Measurements from ENCODE around the gene MAMLD1. TPM values are rescaled to one million over a fixed set of nuclear protein-coding genes. Genes with fewer than 3 reads are reported as not detected.

MAMLD1 gene
- total and polyA plus RNA-seq, 4 donors: 0.59 to 1.1 (median 0.76) TPM

DNA sequence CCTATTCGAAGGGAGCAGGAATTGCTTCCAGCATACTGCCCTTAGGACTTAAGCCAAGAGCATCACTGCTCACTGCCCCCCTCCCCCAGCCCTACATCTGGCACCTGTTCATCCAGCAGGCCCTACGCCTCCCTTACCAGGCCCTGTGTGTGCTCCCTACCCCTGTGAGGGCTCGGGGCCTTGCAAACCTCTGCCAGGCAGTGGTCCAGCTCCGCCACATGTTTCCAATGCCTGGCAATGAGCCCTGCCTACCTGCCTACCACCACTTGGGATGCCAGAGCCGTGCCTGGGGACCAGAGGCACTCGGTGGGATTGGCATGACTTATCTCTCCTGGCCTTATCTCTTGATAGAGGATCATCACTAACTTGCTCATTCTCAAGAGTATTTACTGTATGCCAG, 177.8 kb downstream of the MAMLD1 start (continued):
- TF ChIP-seq, protein P1, sequence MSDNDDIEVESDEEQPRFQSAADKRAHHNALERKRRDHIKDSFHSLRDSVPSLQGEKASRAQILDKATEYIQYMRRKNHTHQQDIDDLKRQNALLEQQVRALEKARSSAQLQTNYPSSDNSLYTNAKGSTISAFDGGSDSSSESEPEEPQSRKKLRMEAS (IDR thresholded peaks at IDR 0.05): no peak
- TF ChIP-seq RXRA (IDR thresholded peaks at IDR 0.05) (no peak), EGR1 (IDR thresholded peaks at IDR 0.05; ENCODE audit: low read depth in 2 of 2) (no peak), JUND (IDR thresholded peaks at IDR 0.05) (no peak)

DNA sequence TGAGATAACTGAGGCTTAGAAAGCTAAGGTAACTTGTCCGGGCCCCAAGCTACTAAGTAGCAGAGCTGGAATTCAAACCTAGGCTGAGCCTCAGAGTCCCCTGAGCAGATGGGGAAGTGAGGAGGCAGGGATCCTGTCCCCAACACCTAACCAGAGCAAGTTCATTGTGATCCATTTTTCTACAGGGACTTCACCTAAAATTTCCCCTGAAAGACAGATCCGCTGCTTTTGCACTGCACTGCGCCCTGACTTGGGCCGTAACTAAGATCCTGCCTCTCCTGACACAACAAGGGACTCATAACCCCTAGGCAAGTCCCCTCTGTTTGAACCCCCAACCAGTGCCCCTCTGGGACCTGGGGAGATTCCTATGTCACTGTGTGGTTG, 179.7 kb downstream of the MAMLD1 start:
- TF ChIP-seq, protein P2, sequence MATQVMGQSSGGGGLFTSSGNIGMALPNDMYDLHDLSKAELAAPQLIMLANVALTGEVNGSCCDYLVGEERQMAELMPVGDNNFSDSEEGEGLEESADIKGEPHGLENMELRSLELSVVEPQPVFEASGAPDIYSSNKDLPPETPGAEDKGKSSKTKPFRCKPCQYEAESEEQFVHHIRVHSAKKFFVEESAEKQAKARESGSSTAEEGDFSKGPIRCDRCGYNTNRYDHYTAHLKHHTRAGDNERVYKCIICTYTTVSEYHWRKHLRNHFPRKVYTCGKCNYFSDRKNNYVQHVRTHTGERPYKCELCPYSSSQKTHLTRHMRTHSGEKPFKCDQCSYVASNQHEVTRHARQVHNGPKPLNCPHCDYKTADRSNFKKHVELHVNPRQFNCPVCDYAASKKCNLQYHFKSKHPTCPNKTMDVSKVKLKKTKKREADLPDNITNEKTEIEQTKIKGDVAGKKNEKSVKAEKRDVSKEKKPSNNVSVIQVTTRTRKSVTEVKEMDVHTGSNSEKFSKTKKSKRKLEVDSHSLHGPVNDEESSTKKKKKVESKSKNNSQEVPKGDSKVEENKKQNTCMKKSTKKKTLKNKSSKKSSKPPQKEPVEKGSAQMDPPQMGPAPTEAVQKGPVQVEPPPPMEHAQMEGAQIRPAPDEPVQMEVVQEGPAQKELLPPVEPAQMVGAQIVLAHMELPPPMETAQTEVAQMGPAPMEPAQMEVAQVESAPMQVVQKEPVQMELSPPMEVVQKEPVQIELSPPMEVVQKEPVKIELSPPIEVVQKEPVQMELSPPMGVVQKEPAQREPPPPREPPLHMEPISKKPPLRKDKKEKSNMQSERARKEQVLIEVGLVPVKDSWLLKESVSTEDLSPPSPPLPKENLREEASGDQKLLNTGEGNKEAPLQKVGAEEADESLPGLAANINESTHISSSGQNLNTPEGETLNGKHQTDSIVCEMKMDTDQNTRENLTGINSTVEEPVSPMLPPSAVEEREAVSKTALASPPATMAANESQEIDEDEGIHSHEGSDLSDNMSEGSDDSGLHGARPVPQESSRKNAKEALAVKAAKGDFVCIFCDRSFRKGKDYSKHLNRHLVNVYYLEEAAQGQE (IDR thresholded peaks at IDR 0.05): no peak
- TF ChIP-seq, protein P3, sequence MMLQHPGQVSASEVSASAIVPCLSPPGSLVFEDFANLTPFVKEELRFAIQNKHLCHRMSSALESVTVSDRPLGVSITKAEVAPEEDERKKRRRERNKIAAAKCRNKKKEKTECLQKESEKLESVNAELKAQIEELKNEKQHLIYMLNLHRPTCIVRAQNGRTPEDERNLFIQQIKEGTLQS (IDR thresholded peaks at IDR 0.05): no peak
- no peak for TF ChIP-seq RXRA (IDR thresholded peaks at IDR 0.05)
- no peak for TF ChIP-seq RAD21 (IDR thresholded peaks at IDR 0.05)
- Histone ChIP-seq H3K9ac (ENCODE audit: low read depth in 1 of 2, low read length in 2 of 2) (no peak overlapping the region), H3K27ac (ENCODE audit: low read depth in 1 of 2, low read length in 2 of 2) (no peak overlapping the region), H3K4me1 (ENCODE audit: control insufficient read depth in 4 of 4, insufficient read depth in 4 of 4, low read length in 3 of 4) (peaks cover 5 to 11% (median 8%) of the 10 kb centered on the region in 4 donors), H3K27me3 (ENCODE audit: control insufficient read depth in 4 of 4, insufficient read depth in 4 of 4, low read length in 3 of 4) (no peaks in the 10 kb centered on the region), H3K36me3 (ENCODE audit: control insufficient read depth in 4 of 4, insufficient read depth in 3 of 4, low read depth in 1 of 4, low read length in 3 of 4) (no peaks in the 10 kb centered on the region), H3K9me3 (ENCODE audit: control insufficient read depth in 4 of 4, low read length in 3 of 4) (peaks cover 0 to 3% (median 0%) of the 10 kb centered on the region in 4 donors), H3K4me3 (ENCODE audit: low read depth in 1 of 3, low read length in 3 of 3) (no peak overlapping the region)
- 97% methylated on average over 4 of the region's 4 CpGs for WGBS
- DNase-seq (ENCODE audit: low spot score): no peak

DNA sequence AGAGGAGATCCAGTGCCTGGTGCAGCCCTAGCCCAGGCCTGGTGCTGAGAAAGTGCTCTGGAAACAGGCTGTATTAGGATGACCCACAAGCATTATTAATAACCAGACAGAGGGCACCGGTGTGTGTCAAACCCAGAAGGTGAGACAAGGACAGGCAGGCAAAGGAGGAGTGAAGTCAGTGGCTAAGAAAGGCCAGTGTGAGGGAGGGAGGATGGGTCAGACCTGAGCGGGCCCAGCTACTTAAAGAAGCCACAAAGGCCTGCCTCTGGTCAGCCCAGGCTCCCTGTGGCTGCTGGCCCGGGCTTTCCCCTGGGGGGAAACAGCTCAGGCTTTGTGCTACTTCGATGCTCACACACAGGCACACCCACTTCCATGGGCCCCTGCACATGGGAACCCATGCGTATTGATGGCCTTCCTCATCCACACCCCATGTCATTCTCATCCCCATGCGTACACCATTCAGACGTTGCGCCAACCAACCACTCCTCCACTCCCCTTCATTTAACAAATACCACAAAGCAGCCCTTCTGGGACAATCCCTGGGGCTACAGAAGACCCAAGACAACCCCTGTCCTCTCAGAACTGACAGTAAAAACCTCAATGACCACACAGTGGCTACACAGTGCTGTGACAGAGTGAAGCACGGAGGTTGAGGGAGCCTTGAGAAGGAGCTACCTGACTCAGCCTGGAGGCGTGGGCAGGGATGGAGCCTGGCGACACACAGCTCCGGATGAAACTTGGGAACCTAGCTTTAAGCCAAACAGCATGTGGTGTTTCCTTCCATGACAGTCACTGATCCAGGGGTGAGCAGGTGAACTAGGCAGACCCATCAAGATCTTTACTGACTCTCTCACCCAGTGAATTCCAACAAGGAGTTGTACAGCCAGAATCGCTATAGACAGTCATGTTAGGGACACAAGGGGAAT, 180.4 kb downstream of the MAMLD1 start:
- Histone ChIP-seq H3K4me3 (ENCODE audit: low read depth in 1 of 3, low read length in 3 of 3) (no peak overlapping the region), H3K9ac (ENCODE audit: low read depth in 1 of 2, low read length in 2 of 2) (no peak overlapping the region), H3K36me3 (ENCODE audit: control insufficient read depth in 4 of 4, insufficient read depth in 3 of 4, low read depth in 1 of 4, low read length in 3 of 4) (no peaks in the 10 kb centered on the region), H3K9me3 (ENCODE audit: control insufficient read depth in 4 of 4, low read length in 3 of 4) (no peaks in the 10 kb centered on the region), H3K27ac (ENCODE audit: low read depth in 1 of 2, low read length in 2 of 2) (no peak overlapping the region), H3K27me3 (ENCODE audit: control insufficient read depth in 4 of 4, insufficient read depth in 4 of 4, low read length in 3 of 4) (no peaks in the 10 kb centered on the region), H3K4me1 (ENCODE audit: control insufficient read depth in 4 of 4, insufficient read depth in 4 of 4, low read length in 3 of 4) (peaks cover 7 to 17% (median 10%) of the 10 kb centered on the region in 4 donors)
- DNase-seq (ENCODE audit: low spot score): no peak
- WGBS: 92% methylated on average over 13 of the region's 13 CpGs
- TF ChIP-seq HNF4A (conservative IDR thresholded peaks at IDR 0.05): no peak
- no peak for TF ChIP-seq EGR1 (IDR thresholded peaks at IDR 0.05; ENCODE audit: low read depth in 2 of 2)
- no peak for TF ChIP-seq GABPA (IDR thresholded peaks at IDR 0.05 in 1 of 2, conservative IDR thresholded peaks at IDR 0.05 in 1 of 2)
